ENCODE results near the gene AGAP1. TPM values are rescaled to one million over a fixed set of nuclear protein-coding genes. Genes with fewer than 3 reads are reported as not detected.

Gene AGAP1
- total and polyA plus RNA-seq, 4 donors = 2.0 to 8.5 (median 5.4) TPM

GRCh38 chr2:235914756-235915155 is 420.9 kb downstream of the AGAP1 start:
- no peak overlapping the region for H3K27ac ChIP-seq (ENCODE audit: low read depth in 1 of 2, low read length in 2 of 2)
- no peaks in the 10 kb centered on the region for H3K4me1 ChIP-seq (ENCODE audit: control insufficient read depth in 4 of 4, insufficient read depth in 4 of 4, low read length in 3 of 4)
- H3K27me3 ChIP-seq (ENCODE audit: control insufficient read depth in 4 of 4, insufficient read depth in 4 of 4, low read length in 3 of 4) = no peaks in the 10 kb centered on the region
- H3K4me3 ChIP-seq (ENCODE audit: low read depth in 1 of 3, low read length in 3 of 3) = no peak overlapping the region
- no peak for DNase-seq (ENCODE audit: low spot score)
- no peak overlapping the region for H3K9ac ChIP-seq (ENCODE audit: low read depth in 1 of 2, low read length in 2 of 2)
- peaks cover 0 to 4% (median 0%) of the 10 kb centered on the region in 4 donors for H3K36me3 ChIP-seq (ENCODE audit: control insufficient read depth in 4 of 4, insufficient read depth in 3 of 4, low read depth in 1 of 4, low read length in 3 of 4)
- H3K9me3 ChIP-seq (ENCODE audit: control insufficient read depth in 4 of 4, low read length in 3 of 4) = no peaks in the 10 kb centered on the region
- no peak for TF ChIP-seq FOXA2 (IDR thresholded peaks at IDR 0.05)
- WGBS = 91% methylated on average over 9 of the region's 9 CpGs

GRCh38 chr2:235917506-235917905 is 423.7 kb downstream of the AGAP1 start:
- no peaks in the 10 kb centered on the region for H3K9me3 ChIP-seq (ENCODE audit: control insufficient read depth in 4 of 4, low read length in 3 of 4)
- peaks cover 0 to 4% (median 0%) of the 10 kb centered on the region in 4 donors for H3K36me3 ChIP-seq (ENCODE audit: control insufficient read depth in 4 of 4, insufficient read depth in 3 of 4, low read depth in 1 of 4, low read length in 3 of 4)
- H3K27ac ChIP-seq (ENCODE audit: low read depth in 1 of 2, low read length in 2 of 2) = no peak overlapping the region
- no peaks in the 10 kb centered on the region for H3K4me1 ChIP-seq (ENCODE audit: control insufficient read depth in 4 of 4, insufficient read depth in 4 of 4, low read length in 3 of 4)
- H3K4me3 ChIP-seq (ENCODE audit: low read depth in 1 of 3, low read length in 3 of 3) = no peak overlapping the region
- 94% methylated on average over 19 of the region's 19 CpGs for WGBS
- H3K27me3 ChIP-seq (ENCODE audit: control insufficient read depth in 4 of 4, insufficient read depth in 4 of 4, low read length in 3 of 4) = no peaks in the 10 kb centered on the region
- no peak overlapping the region for H3K9ac ChIP-seq (ENCODE audit: low read depth in 1 of 2, low read length in 2 of 2)
- DNase-seq (ENCODE audit: low spot score) = no peak
- no peak for TF ChIP-seq EGR1 (IDR thresholded peaks at IDR 0.05; ENCODE audit: low read depth in 2 of 2)
- TF ChIP-seq CTCF (IDR thresholded peaks at IDR 0.05; ENCODE audit: low read depth, low read length, missing input control) = no peak
- no peak for TF ChIP-seq TAF1 (conservative IDR thresholded peaks at IDR 0.05)
- TF ChIP-seq FOXA2 (IDR thresholded peaks at IDR 0.05) = no peak
- no peak for TF ChIP-seq NR2F2 (IDR thresholded peaks at IDR 0.05)
- no peak for TF ChIP-seq JUND (IDR thresholded peaks at IDR 0.05)
- TF ChIP-seq RXRA (IDR thresholded peaks at IDR 0.05) = no peak
- no peak for TF ChIP-seq MAX (IDR thresholded peaks at IDR 0.05)
- TF ChIP-seq HNF4G (IDR thresholded peaks at IDR 0.05) = no peak
- no peak for TF ChIP-seq HNF4A (conservative IDR thresholded peaks at IDR 0.05)
- TF ChIP-seq SP1 (IDR thresholded peaks at IDR 0.05) = no peak
- no peak for TF ChIP-seq FOXA1 (IDR thresholded peaks at IDR 0.05)
- TF ChIP-seq RAD21 (IDR thresholded peaks at IDR 0.05) = no peak
- no peak for TF ChIP-seq ATF3 (IDR thresholded peaks at IDR 0.05)
- no peak for TF ChIP-seq REST (IDR thresholded peaks at IDR 0.05)
- TF ChIP-seq ZBTB33 (IDR thresholded peaks at IDR 0.05) = no peak
- no peak for TF ChIP-seq YY1 (IDR thresholded peaks at IDR 0.05)

All from liver (tissue), 9 donors.